Neural cell (in vitro differentiated cells): ENCODE results near the gene PCYT1A. TPM values are rescaled to one million over a fixed set of nuclear protein-coding genes. Genes with fewer than 3 reads are reported as not detected.

Experiments used
- H2AFZ ChIP-seq: fragments of 200-600, 300-800 bp; sonication (generic), shearing (Covaris generic); 2 replicates; pipeline ENCODE4 v1.6.0; 2014; ENCODE audit warnings: low read depth, mild to moderate bottlenecking, antibody characterized with exemption, low read length, moderate library complexity
- H3F3A ChIP-seq: fragments of 200-600 bp; shearing (Covaris generic); 2 replicates; pipeline ENCODE4 v1.6.1; 2016; ENCODE audit warnings: mild to moderate bottlenecking, moderate library complexity, mixed read lengths, antibody characterized with exemption, low read length; ENCODE audit not compliant: insufficient read depth, poor library complexity, severe bottlenecking
- H3K27ac ChIP-seq: fragments of 200-600, 300-800 bp; sonication (generic), shearing (Covaris generic); 2 replicates; pipeline ENCODE4 v1.5.1; 2014; ENCODE audit warnings: mild to moderate bottlenecking, low read length, moderate library complexity
- H3K27me3 ChIP-seq: fragments of 300-800, 200-600 bp; sonication (generic), shearing (Covaris generic); 2 replicates; pipeline ENCODE4 v1.6.0; 2014; ENCODE audit warnings: mild to moderate bottlenecking, low read depth, low read length, moderate library complexity; ENCODE audit not compliant: insufficient read depth
- H3K36me3 ChIP-seq: fragments of 300-800, 200-600 bp; sonication (generic), shearing (Covaris generic); 2 replicates; pipeline ENCODE4 v1.5.1; 2014; ENCODE audit warnings: mild to moderate bottlenecking, antibody characterized with exemption, low read length, moderate library complexity; ENCODE audit not compliant: insufficient read depth
- H3K4me2 ChIP-seq: fragments of 300-800, 200-600 bp; sonication (generic), shearing (Covaris generic); 2 replicates; pipeline ENCODE4 v1.6.0; 2014; ENCODE audit warnings: mild to moderate bottlenecking, low read length
- H3K4me3 ChIP-seq: fragments of 300-800, 200-600 bp; sonication (generic), shearing (Covaris generic); 2 replicates; pipeline ENCODE4 v1.5.1; 2014; ENCODE audit warnings: mild to moderate bottlenecking, low read length, moderate library complexity
- H3K79me2 ChIP-seq: fragments of 200-600 bp; shearing (Covaris generic); replicated peaks from 2 replicates; pipeline ENCODE4 v1.6.0; 2014; ENCODE audit warnings: mild to moderate bottlenecking, low read length, moderate library complexity; ENCODE audit not compliant: insufficient read depth
- H3K9ac ChIP-seq: fragments of 300-800, 200-600 bp; sonication (generic), shearing (Covaris generic); 2 replicates; pipeline ENCODE4 v1.6.1; 2016; ENCODE audit warnings: mild to moderate bottlenecking, low read length, mixed read lengths
- H3K9me2 ChIP-seq: fragments of 200-600 bp; shearing (Covaris generic); 2 replicates; pipeline ENCODE4 v1.6.1; 2016; ENCODE audit warnings: mild to moderate bottlenecking, low read length, mixed read lengths; ENCODE audit not compliant: insufficient read depth
- H3K9me3 ChIP-seq: fragments of 200-600, 300-800 bp; sonication (generic), shearing (Covaris generic); 2 replicates; pipeline ENCODE4 v1.6.1; 2016; ENCODE audit warnings: mild to moderate bottlenecking, mixed run types, low read length, moderate library complexity, mixed read lengths
- H4K20me1 ChIP-seq: fragments of 200-600 bp; shearing (Covaris generic); 2 replicates; pipeline ENCODE4 v1.6.1; 2016; ENCODE audit warnings: mild to moderate bottlenecking, mixed run types; ENCODE audit not compliant: insufficient read depth
- EP300 ChIP-seq: fragments of 450-650 bp; conservative IDR thresholded peaks from 2 replicates; pipeline ENCODE4 v1.6.1; 2014; ENCODE audit warnings: antibody characterized with exemption, mild to moderate bottlenecking, moderate library complexity; ENCODE audit not compliant: poor library complexity, severe bottlenecking
- EZH2 ChIP-seq: fragments of 200-600, 300-800 bp; shearing (Covaris generic), sonication (generic); IDR thresholded peaks from 2 replicates; pipeline ENCODE4 v1.6.1; 2014; ENCODE audit warnings: antibody characterized with exemption, low read length, borderline replicate concordance, mild to moderate bottlenecking; ENCODE audit not compliant: insufficient read depth, poor library complexity, severe bottlenecking
- MXI1 ChIP-seq: fragments of 450-650 bp; conservative IDR thresholded peaks from 2 replicates; pipeline ENCODE4 v1.6.1; 2014; ENCODE audit warnings: antibody characterized with exemption, mild to moderate bottlenecking; ENCODE audit not compliant: poor library complexity, severe bottlenecking
- POLR2AphosphoS5 ChIP-seq: IDR thresholded peaks from 2 replicates; pipeline ENCODE4 v1.6.1; 2012
- RAD21 ChIP-seq: fragments of 450-650 bp; conservative IDR thresholded peaks from 2 replicates; pipeline ENCODE4 v1.6.1; 2014; ENCODE audit warnings: antibody characterized with exemption, mild to moderate bottlenecking, moderate library complexity
- SMC3 ChIP-seq: fragments of 450-650 bp; conservative IDR thresholded peaks from 2 replicates; pipeline ENCODE4 v1.6.1; 2014; ENCODE audit warnings: antibody characterized with exemption, mild to moderate bottlenecking, moderate library complexity; ENCODE audit not compliant: poor library complexity
- TAF1 ChIP-seq: IDR thresholded peaks from 2 replicates; pipeline ENCODE4 v1.6.1; 2012; ENCODE audit warnings: low read depth
- polyA plus RNA-seq: library from polyadenylated mRNA; depleted of rRNA; stranded (reverse); fragments of >200 nt; gene quantifications from 2 replicates; pipeline ENCODE4 v1.2.3, GENCODE V29; 2014
- TF ChIP-seq, protein P1 (sequence below): IDR thresholded peaks from 2 replicates; pipeline ENCODE4 v1.6.1; 2012; ENCODE audit warnings: borderline replicate concordance
- TF ChIP-seq, protein P2 (sequence below): fragments of 450-650 bp; IDR thresholded peaks from 2 replicates; pipeline ENCODE4 v1.5.1; 2014; ENCODE audit warnings: antibody characterized with exemption, mild to moderate bottlenecking, moderate library complexity; ENCODE audit not compliant: poor library complexity, severe bottlenecking

Gene PCYT1A
- polyA plus RNA-seq, 1 donor from 2014 or later, result 21.7 TPM

DNA sequence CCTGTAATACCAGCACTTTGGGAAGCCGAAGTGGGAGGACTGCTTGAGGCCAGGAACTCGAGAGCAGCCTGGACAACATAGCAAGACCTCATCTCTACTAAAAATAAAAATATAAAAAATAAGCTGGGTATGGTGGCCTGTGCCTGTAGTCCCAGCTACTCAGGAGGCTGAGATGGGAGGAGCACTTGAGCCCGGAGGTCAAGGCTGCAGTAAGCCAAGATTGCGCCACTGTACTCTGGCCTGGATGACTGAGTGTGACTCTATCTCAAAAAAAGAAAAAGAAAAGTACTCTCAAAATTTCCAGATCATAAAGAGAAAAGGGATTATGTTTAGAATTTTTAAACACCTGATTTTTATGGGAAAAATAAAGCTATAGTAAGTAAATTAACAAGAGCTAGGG, 47.1 kb downstream of the PCYT1A start:
- H3K9ac ChIP-seq, result no peak overlapping the region
- H3K4me2 ChIP-seq, result no peak overlapping the region
- H2AFZ ChIP-seq, result no peak overlapping the region
- H4K20me1 ChIP-seq, result no peaks in the 10 kb centered on the region
- H3K27me3 ChIP-seq, result no peaks in the 10 kb centered on the region
- H3K9me3 ChIP-seq, result no peaks in the 10 kb centered on the region
- H3K27ac ChIP-seq, result no peak overlapping the region
- TF ChIP-seq, protein P1, sequence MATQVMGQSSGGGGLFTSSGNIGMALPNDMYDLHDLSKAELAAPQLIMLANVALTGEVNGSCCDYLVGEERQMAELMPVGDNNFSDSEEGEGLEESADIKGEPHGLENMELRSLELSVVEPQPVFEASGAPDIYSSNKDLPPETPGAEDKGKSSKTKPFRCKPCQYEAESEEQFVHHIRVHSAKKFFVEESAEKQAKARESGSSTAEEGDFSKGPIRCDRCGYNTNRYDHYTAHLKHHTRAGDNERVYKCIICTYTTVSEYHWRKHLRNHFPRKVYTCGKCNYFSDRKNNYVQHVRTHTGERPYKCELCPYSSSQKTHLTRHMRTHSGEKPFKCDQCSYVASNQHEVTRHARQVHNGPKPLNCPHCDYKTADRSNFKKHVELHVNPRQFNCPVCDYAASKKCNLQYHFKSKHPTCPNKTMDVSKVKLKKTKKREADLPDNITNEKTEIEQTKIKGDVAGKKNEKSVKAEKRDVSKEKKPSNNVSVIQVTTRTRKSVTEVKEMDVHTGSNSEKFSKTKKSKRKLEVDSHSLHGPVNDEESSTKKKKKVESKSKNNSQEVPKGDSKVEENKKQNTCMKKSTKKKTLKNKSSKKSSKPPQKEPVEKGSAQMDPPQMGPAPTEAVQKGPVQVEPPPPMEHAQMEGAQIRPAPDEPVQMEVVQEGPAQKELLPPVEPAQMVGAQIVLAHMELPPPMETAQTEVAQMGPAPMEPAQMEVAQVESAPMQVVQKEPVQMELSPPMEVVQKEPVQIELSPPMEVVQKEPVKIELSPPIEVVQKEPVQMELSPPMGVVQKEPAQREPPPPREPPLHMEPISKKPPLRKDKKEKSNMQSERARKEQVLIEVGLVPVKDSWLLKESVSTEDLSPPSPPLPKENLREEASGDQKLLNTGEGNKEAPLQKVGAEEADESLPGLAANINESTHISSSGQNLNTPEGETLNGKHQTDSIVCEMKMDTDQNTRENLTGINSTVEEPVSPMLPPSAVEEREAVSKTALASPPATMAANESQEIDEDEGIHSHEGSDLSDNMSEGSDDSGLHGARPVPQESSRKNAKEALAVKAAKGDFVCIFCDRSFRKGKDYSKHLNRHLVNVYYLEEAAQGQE, result no peak
- no peak for TF ChIP-seq POLR2AphosphoS5
- TF ChIP-seq RAD21, result no peak
- no peak for TF ChIP-seq EZH2
- no peak for TF ChIP-seq MXI1
- H3K9me2 ChIP-seq, result no peaks in the 10 kb centered on the region
- no peaks in the 10 kb centered on the region for H3K79me2 ChIP-seq
- H3K36me3 ChIP-seq, result peaks cover 11% of the 10 kb centered on the region
- H3F3A ChIP-seq, result no peaks in the 10 kb centered on the region
- H3K4me3 ChIP-seq, result no peak overlapping the region

DNA sequence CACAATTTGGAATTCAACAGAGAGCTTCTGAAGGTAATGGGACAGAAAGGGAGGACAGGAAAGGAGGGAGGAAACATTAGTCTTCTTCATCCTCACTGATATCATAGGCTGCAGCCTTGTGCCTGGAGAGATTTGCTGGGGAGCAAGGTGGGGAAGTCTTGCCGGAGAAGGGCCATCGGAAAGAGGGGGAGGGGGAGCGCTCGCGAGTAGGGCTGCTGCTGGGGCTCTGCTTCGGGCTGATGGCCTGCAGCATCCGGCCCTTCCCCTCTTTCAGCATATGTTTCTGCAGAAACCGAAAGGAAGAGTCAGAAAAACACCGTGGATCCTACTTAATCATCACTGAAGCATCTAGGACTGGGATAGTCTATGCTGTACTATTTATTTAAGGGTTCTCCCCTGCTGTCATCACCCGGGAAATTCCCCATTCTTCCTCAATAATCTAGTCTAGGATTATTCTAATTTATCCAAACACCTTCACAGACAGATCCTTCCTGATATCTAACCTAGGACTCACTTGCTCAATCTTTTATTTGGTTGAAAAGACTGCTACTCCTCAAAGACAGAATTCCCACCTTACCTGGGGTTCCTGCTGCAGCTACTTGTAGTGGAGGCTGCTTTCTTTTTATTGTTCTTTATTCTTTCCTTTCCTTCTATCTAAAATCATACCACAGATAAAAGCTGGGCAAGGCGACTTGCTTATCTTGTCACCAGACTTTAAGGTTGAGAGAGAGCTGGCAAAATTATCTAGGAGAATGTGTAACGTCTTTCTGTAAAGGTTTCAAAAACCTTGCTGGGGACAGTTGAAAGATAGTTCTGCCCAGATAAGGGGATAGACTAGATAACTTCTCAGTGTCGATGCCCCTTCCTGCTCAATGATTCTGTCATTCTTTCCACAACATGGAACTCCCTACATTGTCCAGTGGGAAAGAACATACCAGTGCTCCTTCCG, 48.6 kb downstream of the PCYT1A start:
- H3K9me2 ChIP-seq, result no peaks in the 10 kb centered on the region
- no peak overlapping the region for H3K27ac ChIP-seq
- no peak overlapping the region for H3K9ac ChIP-seq
- H3K36me3 ChIP-seq, result peaks cover 11% of the 10 kb centered on the region
- H3K79me2 ChIP-seq, result no peaks in the 10 kb centered on the region
- no peaks in the 10 kb centered on the region for H3K27me3 ChIP-seq
- TF ChIP-seq SMC3 (no peak), EZH2 (no peak), RAD21 (no peak), MXI1 (no peak), POLR2AphosphoS5 (no peak), TAF1 (no peak), EP300 (no peak)
- TF ChIP-seq, protein P2, sequence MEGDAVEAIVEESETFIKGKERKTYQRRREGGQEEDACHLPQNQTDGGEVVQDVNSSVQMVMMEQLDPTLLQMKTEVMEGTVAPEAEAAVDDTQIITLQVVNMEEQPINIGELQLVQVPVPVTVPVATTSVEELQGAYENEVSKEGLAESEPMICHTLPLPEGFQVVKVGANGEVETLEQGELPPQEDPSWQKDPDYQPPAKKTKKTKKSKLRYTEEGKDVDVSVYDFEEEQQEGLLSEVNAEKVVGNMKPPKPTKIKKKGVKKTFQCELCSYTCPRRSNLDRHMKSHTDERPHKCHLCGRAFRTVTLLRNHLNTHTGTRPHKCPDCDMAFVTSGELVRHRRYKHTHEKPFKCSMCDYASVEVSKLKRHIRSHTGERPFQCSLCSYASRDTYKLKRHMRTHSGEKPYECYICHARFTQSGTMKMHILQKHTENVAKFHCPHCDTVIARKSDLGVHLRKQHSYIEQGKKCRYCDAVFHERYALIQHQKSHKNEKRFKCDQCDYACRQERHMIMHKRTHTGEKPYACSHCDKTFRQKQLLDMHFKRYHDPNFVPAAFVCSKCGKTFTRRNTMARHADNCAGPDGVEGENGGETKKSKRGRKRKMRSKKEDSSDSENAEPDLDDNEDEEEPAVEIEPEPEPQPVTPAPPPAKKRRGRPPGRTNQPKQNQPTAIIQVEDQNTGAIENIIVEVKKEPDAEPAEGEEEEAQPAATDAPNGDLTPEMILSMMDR, result no peak
- TF ChIP-seq, protein P1, result no peak
- no peak overlapping the region for H3K4me3 ChIP-seq
- H2AFZ ChIP-seq, result no peak overlapping the region
- H3F3A ChIP-seq, result no peaks in the 10 kb centered on the region
- no peaks in the 10 kb centered on the region for H4K20me1 ChIP-seq
- no peaks in the 10 kb centered on the region for H3K9me3 ChIP-seq
- no peak overlapping the region for H3K4me2 ChIP-seq
